Activated CD4-positive, alpha-beta T cell treated with anti-CD3 and anti-CD28 coated beads for 1 hour (primary cell): ENCODE results near the gene GP1BA.

Source experiments
- DNase-seq: peaks from one replicate; pipeline ENCODE4 v3.0.0-alpha.2; 2020

The GP1BA gene

DNA sequence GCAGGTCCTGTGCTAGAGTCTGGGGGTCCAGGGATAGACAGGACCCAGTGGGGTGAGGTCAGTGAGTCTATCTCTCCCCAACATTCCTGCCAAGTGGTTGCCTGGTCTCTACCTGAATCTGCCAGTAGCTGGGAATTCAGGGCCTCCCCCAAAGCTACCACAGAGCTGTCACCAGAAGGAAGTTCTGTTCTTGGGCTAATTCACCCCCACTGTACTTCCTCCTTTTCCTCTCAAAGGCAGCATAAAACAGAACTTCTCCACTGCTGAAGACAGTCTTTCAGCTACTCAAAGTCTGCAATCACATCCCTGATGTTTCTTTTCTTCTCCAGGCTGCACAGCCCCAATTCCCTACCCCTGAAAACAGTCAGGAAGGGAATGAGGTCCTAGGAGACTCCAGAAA, 46.6 kb downstream of the GP1BA start:
- no peak for DNase-seq

DNA sequence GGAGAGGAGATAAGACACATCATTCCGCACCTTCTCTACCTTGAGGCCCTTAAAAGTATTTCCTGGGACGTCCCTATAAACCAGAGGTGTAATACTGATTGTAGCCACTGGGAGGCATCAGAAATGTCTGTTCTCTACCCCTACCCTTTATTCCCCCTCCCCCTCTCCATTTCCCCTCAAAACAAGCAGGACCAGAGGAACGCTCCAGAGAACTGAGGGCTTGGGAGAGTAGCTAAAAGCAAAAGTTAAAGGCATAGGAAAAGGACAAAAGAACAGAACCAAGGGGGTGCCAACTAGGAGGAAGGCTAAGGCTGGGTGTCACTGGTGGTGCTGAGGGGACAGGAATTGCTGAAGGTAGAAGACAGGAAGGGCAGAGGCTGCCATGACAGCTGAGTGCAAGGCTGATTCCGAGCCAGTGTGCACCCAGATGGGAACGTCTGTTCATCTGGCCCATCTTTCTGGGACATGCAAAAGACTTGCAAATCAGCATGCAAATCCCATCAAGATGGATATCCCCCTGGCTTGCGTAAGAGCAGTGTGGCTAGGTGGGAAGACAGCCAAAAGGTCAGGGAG, 48.7 kb downstream of the GP1BA start:
- no peak for DNase-seq

GRCh38 chr17:4982305-4982704, 50.2 kb downstream of the GP1BA start:
- DNase-seq, result no peak
